Ascending aorta (tissue), 2 donors: Measurements from ENCODE around the gene TRAF2. TPM values are rescaled to one million over a fixed set of nuclear protein-coding genes. Genes with fewer than 3 reads are reported as not detected.

ENCODE experiments used
- DNase-seq, 2 donors: peaks; one replicate each; pipeline ENCODE4 v3.0.0-alpha.2; 2019; ENCODE audit warnings: low spot score in 2 of 2
- H3K27ac ChIP-seq, 2 donors: fragments of 200-600 bp; sonication (generic); one replicate each; pipeline ENCODE4 v1.5.1; 2016 to 2017; ENCODE audit warnings: mild to moderate bottlenecking in 1 of 2
- H3K27me3 ChIP-seq: fragments of 200-600 bp; sonication (generic); one replicate; pipeline ENCODE4 v1.5.1; 2017
- H3K36me3 ChIP-seq, 2 donors: fragments of 200-600 bp; sonication (generic); one replicate each; pipeline ENCODE4 v1.5.1; 2016
- H3K4me1 ChIP-seq, 2 donors: fragments of 200-600 bp; sonication (generic); one replicate each; pipeline ENCODE4 v1.5.1; 2016 to 2017; ENCODE audit warnings: mild to moderate bottlenecking in 1 of 2
- H3K4me3 ChIP-seq, 2 donors: fragments of 200-600 bp; sonication (generic); one replicate each; pipeline ENCODE4 v1.5.1; 2016 to 2017; ENCODE audit warnings: mild to moderate bottlenecking in 1 of 2
- H3K9me3 ChIP-seq, 2 donors: fragments of 200-600 bp; sonication (generic); one replicate each; pipeline ENCODE4 v1.5.1; 2016
- intact Hi-C: fragments of 100-400 bp; cut with DNase I; formaldehyde crosslinking; loops from one replicate; pipeline ENCODE4 v1.15.1; 2023
- total RNA-seq: library from RNA; depleted of rRNA; stranded (reverse); fragments of >200 nt; gene quantifications from one replicate; pipeline ENCODE4 v1.1.0, GENCODE V29; 2016
- TF ChIP-seq, protein P1 (sequence below), 3 experiments: fragments of 200-600 bp in 2 of 3; fragments of 450-650 bp in 1 of 3; sonication (generic) in 2 of 3; IDR thresholded peaks; one replicate each; pipeline ENCODE4 v1.5.1; 2016 to 2019; ENCODE audit warnings: antibody characterized with exemption in 3 of 3, mild to moderate bottlenecking in 1 of 3, moderate library complexity in 1 of 3

The TRAF2 gene
- total RNA-seq, 1 donor from 2014 or later: 4.4 TPM

DNA sequence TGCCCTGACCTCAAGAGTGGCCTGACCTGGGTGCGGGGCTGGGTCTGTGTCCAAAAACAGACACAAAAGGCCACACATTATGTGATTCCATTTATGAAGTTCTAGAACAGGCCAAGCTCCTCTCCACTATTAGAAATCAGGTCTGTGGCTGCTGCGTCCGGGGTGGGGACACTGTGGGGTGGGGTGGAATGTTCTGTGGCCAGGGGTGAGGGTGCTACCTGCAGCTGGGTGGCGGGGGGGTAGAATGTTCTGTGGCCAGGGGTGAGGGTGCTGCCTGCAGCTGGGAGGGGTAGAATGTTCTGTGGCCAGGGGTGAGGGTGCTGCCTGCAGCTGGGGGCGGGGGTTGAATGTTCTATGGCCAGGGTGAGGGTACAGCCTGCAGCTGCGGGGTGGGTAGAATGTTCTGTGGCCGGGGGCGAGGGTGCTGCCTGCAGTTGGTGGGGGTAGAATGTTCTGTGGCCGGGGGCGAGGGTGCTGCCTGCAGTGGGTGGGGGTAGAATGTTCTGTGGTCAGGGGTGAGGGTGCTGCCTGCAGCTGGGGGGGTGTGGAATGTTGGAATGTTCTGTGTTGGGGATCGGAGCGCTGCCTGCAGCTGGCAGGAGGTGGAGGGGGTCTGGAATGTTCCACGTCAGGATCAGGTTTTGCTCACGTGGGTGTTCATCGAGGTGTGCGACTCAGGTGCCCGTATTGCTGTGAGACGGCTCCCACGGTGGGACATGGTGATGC, 74.1 kb downstream of the TRAF2 start:
- Histone ChIP-seq H3K27me3 (no peaks in the 10 kb centered on the region), H3K27ac (peak overlapping the region in 1 of 2 donors; percentile 54), H3K4me3 (no peak overlapping the region), H3K9me3 (no peaks in the 10 kb centered on the region), H3K36me3 (no peaks in the 10 kb centered on the region), H3K4me1 (peaks cover 5 to 14% of the 10 kb centered on the region in 2 donors)
- intact Hi-C loops: no loop called here
- no peak for DNase-seq
- TF ChIP-seq, protein P1, sequence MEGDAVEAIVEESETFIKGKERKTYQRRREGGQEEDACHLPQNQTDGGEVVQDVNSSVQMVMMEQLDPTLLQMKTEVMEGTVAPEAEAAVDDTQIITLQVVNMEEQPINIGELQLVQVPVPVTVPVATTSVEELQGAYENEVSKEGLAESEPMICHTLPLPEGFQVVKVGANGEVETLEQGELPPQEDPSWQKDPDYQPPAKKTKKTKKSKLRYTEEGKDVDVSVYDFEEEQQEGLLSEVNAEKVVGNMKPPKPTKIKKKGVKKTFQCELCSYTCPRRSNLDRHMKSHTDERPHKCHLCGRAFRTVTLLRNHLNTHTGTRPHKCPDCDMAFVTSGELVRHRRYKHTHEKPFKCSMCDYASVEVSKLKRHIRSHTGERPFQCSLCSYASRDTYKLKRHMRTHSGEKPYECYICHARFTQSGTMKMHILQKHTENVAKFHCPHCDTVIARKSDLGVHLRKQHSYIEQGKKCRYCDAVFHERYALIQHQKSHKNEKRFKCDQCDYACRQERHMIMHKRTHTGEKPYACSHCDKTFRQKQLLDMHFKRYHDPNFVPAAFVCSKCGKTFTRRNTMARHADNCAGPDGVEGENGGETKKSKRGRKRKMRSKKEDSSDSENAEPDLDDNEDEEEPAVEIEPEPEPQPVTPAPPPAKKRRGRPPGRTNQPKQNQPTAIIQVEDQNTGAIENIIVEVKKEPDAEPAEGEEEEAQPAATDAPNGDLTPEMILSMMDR (IDR thresholded peaks at IDR 0.05): no peak

DNA sequence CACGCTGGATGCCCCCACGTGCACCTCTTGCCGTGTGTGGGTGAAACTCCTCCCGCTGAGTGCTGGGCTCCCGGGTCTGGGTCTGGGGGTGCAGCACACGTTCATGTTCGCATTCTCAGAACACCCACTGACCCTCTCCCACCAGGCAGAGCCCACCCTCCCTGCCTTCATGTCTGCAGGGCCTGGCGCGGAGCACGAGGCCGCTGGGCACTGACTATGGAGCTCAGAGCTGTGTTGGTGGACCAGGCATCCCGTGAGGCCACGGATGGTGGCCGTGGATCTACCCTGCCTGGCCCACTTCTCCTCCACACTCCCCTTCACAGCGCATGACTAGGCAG, 74.6 kb downstream of the TRAF2 start:
- DNase-seq: no peak
- no peaks in the 10 kb centered on the region for H3K36me3 ChIP-seq
- no peak overlapping the region for H3K4me3 ChIP-seq
- TF ChIP-seq, protein P1 (IDR thresholded peaks at IDR 0.05): no peak
- H3K27ac ChIP-seq: peak overlapping the region; percentile 54 to 55
- no peaks in the 10 kb centered on the region for H3K27me3 ChIP-seq
- H3K9me3 ChIP-seq: no peaks in the 10 kb centered on the region
- intact Hi-C loops: no loop called here
- H3K4me1 ChIP-seq: peaks cover 5 to 14% of the 10 kb centered on the region in 2 donors

DNA sequence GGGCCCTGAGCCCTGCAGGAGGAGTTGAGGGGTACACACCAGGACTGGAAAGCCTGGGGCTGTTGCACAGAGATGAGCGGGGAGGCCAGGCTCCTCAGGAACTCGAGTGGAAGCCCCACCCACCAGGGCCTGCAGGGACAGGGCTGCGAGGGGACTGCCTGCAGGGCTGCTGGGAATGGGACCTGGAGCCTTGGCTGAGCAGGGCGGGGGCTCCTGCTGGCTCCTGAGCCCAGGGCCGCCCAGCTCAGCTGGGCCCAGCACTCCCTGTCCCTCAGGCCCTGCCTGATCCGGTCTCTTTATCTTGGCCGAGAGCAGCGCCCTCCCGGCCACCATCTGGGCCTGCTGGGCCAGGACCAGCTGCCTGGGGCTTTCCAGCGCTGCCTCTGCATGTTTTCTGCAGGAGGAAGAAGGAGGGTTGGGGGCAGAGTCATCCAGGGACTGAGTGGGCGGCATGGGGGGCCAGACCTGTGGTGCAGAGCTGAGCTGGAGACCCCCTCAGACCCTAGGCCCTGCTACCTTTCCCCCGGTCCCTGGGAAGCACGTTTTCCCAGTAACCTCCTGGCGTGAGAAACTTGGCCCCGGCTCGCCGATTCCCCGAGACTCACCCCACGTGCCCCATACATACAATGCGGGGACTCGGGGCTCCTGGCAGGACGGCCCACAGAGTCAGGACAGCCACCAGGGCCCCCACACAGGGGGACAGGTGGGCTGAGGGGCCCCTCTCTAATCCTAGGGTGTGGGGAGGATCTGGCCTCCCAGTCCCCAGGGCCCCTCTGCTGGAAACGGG, 75.2 kb downstream of the TRAF2 start:
- H3K4me3 ChIP-seq: no peak overlapping the region
- H3K9me3 ChIP-seq: no peaks in the 10 kb centered on the region
- TF ChIP-seq, protein P1 (IDR thresholded peaks at IDR 0.05): no peak
- peaks cover 5 to 14% of the 10 kb centered on the region in 2 donors for H3K4me1 ChIP-seq
- peak overlapping the region; percentile 54 to 55 for H3K27ac ChIP-seq
- no peaks in the 10 kb centered on the region for H3K27me3 ChIP-seq
- intact Hi-C loops: no loop called here
- H3K36me3 ChIP-seq: no peaks in the 10 kb centered on the region
- no peak for DNase-seq

DNA sequence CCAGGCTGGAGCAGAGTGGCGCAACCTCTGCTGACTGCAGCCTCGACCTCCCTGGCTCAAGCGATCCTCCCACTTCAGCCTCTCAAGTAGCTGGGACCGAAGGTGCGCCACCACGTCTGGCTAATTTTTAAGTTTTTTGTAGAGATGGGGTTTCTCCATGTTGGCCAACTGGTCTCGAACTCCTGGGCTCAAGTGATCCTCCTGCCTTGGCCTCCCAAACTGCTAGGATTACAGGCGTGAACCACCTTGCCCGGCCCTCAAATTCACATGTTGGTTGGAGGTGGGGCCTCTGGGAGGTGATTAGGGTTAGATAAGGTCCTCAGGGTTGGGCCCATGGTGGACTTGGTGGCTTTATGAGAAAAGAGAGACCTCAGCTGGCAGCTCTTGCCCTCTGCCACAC, 75.8 kb downstream of the TRAF2 start:
- no peaks in the 10 kb centered on the region for H3K36me3 ChIP-seq
- no peaks in the 10 kb centered on the region for H3K9me3 ChIP-seq
- DNase-seq: no peak
- H3K4me1 ChIP-seq: peaks cover 5 to 14% of the 10 kb centered on the region in 2 donors
- intact Hi-C loops: no loop called here
- TF ChIP-seq, protein P1 (IDR thresholded peaks at IDR 0.05): no peak
- peak overlapping the region in 1 of 2 donors; percentile 55 for H3K27ac ChIP-seq
- H3K4me3 ChIP-seq: no peak overlapping the region
- no peaks in the 10 kb centered on the region for H3K27me3 ChIP-seq

DNA sequence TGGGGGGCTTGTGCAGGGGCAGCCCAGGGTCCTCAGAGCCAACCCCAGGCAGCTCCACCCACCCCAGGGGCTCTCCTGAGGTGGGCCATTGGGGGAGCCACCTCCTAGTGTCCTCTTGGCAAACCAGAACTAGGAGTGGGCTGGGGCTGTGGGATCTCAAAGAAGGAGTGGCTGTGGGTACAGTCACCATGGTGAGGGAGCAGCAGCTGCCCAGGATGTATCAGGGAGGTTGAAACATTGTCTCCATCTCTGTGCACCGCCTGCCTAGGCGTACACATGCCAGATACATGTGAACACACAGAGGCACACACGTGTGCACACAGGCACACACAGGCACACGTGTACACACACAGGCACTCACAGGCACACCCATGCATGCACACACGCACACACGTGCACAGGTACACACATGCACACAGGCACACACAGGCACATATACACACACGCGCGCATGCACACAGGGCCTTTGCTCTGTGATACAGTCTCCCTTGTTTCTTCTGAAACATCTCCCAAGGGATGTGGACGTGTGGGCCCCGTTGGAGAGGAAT, 76.5 kb downstream of the TRAF2 start:
- Histone ChIP-seq H3K36me3 (no peaks in the 10 kb centered on the region), H3K4me3 (no peak overlapping the region), H3K27ac (no peak overlapping the region), H3K27me3 (no peaks in the 10 kb centered on the region), H3K9me3 (no peaks in the 10 kb centered on the region), H3K4me1 (peaks cover 5 to 14% of the 10 kb centered on the region in 2 donors)
- intact Hi-C loops: no loop called here
- TF ChIP-seq, protein P1 (IDR thresholded peaks at IDR 0.05): no peak
- DNase-seq: no peak
